ENCODE results near the gene CRHR1. TPM values are rescaled to one million over a fixed set of nuclear protein-coding genes. Genes with fewer than 3 reads are reported as not detected.

CRHR1 gene
- total RNA-seq, 4 donors from 2014 or later, result not detected

DNA sequence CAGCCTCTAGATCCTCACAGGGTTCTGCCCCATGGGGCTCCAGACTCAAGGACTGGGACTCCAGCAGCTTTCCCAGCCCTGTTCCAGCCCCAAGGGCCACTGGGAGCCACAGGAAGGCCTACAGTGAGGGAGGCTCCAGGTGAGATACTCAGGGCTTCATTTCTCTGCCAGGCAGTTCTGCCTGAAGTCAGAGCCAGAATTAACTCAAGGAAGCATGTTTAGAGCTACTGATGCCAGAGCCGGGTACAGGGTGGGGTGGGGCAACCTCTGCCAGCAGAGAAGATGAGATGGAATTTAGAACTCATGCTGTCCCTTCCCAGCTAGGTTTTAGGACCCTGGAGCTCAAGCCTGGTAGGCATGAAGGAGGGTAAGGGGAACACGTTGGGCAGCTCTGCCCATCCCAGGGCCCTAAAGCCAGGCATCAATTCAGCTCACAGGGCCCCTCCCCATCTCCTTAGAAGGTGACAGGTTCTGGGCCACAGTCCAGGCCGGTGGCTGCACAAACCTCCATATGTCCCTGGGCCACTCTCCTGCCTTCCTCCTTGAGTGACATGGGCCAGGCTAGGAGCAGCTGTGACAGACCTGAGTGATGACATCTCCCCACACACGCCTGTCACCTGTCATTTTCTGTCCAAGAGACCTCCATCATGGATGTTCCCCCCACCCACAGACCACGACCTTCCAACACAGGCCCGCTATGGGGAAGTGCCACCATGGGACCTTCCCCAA is 36.1 kb downstream of the CRHR1 start:
- Histone ChIP-seq H3K27me3 (peaks cover 8% of the 10 kb centered on the region), H3K36me3 (no peaks in the 10 kb centered on the region), H3K4me1 (no peaks in the 10 kb centered on the region), H3K27ac (no peak overlapping the region), H3K9me3 (no peaks in the 10 kb centered on the region), H3K4me3 (no peak overlapping the region)
- in situ Hi-C loops (cut with MboI; ENCODE audit: low pct_ligation_motif_present in 1 of 4, low pct_unique_long_range_greater_than_20kb in 1 of 4, low sequenced_read_pairs in 3 of 4) (loop anchor here in 1 of 4 donors (10.0 kb wide), 1 partner anchor 185 kb away; no protein-coding TSS in a partner anchor), intact Hi-C loops (cut with DNase I; ENCODE audit: low total_unique reads) (no loop called here)
- TF ChIP-seq EP300 (IDR thresholded peaks at IDR 0.05; ENCODE audit: low read depth) (no peak), POLR2A (IDR thresholded peaks at IDR 0.05) (no peak), POLR2AphosphoS5 (IDR thresholded peaks at IDR 0.05) (no peak)
- TF ChIP-seq, protein P1, sequence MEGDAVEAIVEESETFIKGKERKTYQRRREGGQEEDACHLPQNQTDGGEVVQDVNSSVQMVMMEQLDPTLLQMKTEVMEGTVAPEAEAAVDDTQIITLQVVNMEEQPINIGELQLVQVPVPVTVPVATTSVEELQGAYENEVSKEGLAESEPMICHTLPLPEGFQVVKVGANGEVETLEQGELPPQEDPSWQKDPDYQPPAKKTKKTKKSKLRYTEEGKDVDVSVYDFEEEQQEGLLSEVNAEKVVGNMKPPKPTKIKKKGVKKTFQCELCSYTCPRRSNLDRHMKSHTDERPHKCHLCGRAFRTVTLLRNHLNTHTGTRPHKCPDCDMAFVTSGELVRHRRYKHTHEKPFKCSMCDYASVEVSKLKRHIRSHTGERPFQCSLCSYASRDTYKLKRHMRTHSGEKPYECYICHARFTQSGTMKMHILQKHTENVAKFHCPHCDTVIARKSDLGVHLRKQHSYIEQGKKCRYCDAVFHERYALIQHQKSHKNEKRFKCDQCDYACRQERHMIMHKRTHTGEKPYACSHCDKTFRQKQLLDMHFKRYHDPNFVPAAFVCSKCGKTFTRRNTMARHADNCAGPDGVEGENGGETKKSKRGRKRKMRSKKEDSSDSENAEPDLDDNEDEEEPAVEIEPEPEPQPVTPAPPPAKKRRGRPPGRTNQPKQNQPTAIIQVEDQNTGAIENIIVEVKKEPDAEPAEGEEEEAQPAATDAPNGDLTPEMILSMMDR (IDR thresholded peaks at IDR 0.05), result no peak
- DNase-seq, result no peak
- 48% methylated on average over 6 of the region's 6 CpGs; no CpG with 5 or more reads in 1 of the 2 donors for WGBS, 2 donors (ENCODE audit: low coverage in 1 of 2)

DNA sequence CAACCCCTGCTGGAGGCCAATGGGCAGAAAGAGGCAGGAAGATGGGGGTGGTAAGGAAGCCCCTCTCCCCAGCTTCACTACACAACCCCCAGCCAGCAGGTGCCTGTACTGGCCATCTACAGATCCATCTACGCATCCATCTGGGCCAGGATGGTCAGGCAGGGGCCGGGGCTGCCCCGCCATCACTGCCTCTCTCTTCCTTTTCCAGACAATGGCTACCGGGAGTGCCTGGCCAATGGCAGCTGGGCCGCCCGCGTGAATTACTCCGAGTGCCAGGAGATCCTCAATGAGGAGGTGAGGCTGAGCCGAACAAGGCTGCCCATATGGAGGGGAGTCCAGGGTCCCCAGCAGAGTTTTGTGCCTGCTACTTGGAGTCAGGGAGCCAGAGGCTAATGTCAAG is 37.0 kb downstream of the CRHR1 start:
- intact Hi-C loops (cut with DNase I; ENCODE audit: low total_unique reads) (no loop called here), in situ Hi-C loops (cut with MboI; ENCODE audit: low pct_ligation_motif_present in 1 of 4, low pct_unique_long_range_greater_than_20kb in 1 of 4, low sequenced_read_pairs in 3 of 4) (loop anchor here in 1 of 4 donors (10.0 kb wide), 1 partner anchor 186 kb away; no protein-coding TSS in a partner anchor)
- TF ChIP-seq EP300 (IDR thresholded peaks at IDR 0.05; ENCODE audit: low read depth), result no peak
- TF ChIP-seq, protein P1 (IDR thresholded peaks at IDR 0.05), result no peak
- Histone ChIP-seq H3K27me3 (peaks cover 8% of the 10 kb centered on the region), H3K4me1 (no peaks in the 10 kb centered on the region), H3K4me3 (no peak overlapping the region), H3K9me3 (no peaks in the 10 kb centered on the region), H3K27ac (no peak overlapping the region), H3K36me3 (no peaks in the 10 kb centered on the region)
- 87% methylated on average over 9 of the region's 9 CpGs; no CpG with 5 or more reads in 1 of the 2 donors for WGBS, 2 donors (ENCODE audit: low coverage in 1 of 2)
- DNase-seq, result no peak

DNA sequence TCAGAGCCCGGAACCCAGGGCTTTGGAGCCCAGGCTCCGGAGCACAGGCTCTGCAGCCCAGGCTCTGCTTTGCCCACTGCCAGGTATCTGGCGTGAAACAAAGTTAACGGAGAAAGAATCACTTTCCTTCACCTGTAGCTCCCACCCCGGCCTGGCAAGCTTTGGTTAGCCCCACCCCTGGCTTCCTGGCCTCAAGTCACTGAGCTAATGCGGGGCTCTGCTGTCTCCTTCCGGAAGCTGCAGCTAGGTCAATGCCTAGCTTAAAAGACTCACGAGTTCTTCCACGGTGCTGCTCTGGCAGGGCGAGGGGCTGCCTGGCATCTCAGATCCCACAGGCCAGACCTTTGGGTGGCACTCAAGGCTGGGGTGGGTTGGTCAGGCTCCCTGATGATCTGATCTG is 39.5 kb downstream of the CRHR1 start:
- no peaks in the 10 kb centered on the region for H3K36me3 ChIP-seq
- no peak overlapping the region for H3K27ac ChIP-seq
- no peak for TF ChIP-seq POLR2AphosphoS5 (IDR thresholded peaks at IDR 0.05)
- TF ChIP-seq POLR2A (IDR thresholded peaks at IDR 0.05), result no peak
- no peak for TF ChIP-seq EP300 (IDR thresholded peaks at IDR 0.05; ENCODE audit: low read depth)
- TF ChIP-seq, protein P1 (IDR thresholded peaks at IDR 0.05), result no peak
- no peaks in the 10 kb centered on the region for H3K9me3 ChIP-seq
- H3K4me1 ChIP-seq, result no peaks in the 10 kb centered on the region
- H3K4me3 ChIP-seq, result no peak overlapping the region
- WGBS, 2 donors (ENCODE audit: low coverage in 1 of 2), result 79% methylated on average over 10 of the region's 10 CpGs; no CpG with 5 or more reads in 1 of the 2 donors
- in situ Hi-C loops (cut with MboI; ENCODE audit: low pct_ligation_motif_present in 1 of 4, low pct_unique_long_range_greater_than_20kb in 1 of 4, low sequenced_read_pairs in 3 of 4) (loop anchor here in 1 of 4 donors (10.0 kb wide), 1 partner anchor 189 kb away; no protein-coding TSS in a partner anchor), intact Hi-C loops (cut with DNase I; ENCODE audit: low total_unique reads) (no loop called here)
- no peak for DNase-seq
- H3K27me3 ChIP-seq, result peaks cover 8% of the 10 kb centered on the region

DNA sequence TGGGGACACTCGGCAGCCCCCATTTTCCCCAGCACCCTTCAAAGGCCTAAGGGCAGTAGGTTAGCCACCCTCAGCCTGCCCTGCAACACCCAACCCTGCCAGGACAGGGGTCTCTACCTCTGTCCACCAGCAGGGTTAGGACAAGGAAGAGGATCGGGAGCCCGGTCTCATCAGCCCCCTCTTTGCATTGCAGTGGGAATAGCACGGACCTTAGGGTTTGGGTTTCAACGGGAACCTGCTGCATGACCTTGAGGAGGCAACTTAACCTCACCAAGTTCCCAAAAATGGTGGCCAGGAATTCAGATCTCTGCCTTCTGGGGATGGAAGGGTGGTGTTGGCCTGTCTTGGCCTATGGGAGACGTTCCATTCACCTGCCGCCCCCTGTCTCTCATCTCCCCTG is 40.4 kb downstream of the CRHR1 start:
- intact Hi-C loops (cut with DNase I; ENCODE audit: low total_unique reads), result no loop called here
- in situ Hi-C loops (cut with MboI; ENCODE audit: low pct_ligation_motif_present in 1 of 4, low pct_unique_long_range_greater_than_20kb in 1 of 4, low sequenced_read_pairs in 3 of 4), result loop anchor here in 1 of 4 donors (10.0 kb wide), 1 partner anchor 190 kb away; no protein-coding TSS in a partner anchor

More for the DNA sequence above, 40.4 kb downstream of the CRHR1 start:
- H3K27ac ChIP-seq, result no peak overlapping the region
- H3K36me3 ChIP-seq, result no peaks in the 10 kb centered on the region
- WGBS, 2 donors (ENCODE audit: low coverage in 1 of 2), result 76% methylated on average over 7 of the region's 7 CpGs; no CpG with 5 or more reads in 1 of the 2 donors
- no peaks in the 10 kb centered on the region for H3K4me1 ChIP-seq
- no peak for DNase-seq
- H3K9me3 ChIP-seq, result no peaks in the 10 kb centered on the region
- no peak overlapping the region for H3K4me3 ChIP-seq
- peaks cover 8% of the 10 kb centered on the region for H3K27me3 ChIP-seq
- TF ChIP-seq, protein P1 (IDR thresholded peaks at IDR 0.05), result no peak
- TF ChIP-seq EP300 (IDR thresholded peaks at IDR 0.05; ENCODE audit: low read depth) (no peak), POLR2AphosphoS5 (IDR thresholded peaks at IDR 0.05) (no peak), POLR2A (IDR thresholded peaks at IDR 0.05) (no peak)
